ENCODE data around the gene DXO.
"Not testable (repeated sequence)": the region's sequence is repeated elsewhere in the genome, so short reads cannot be mapped to it uniquely, and the experiment has no call there.

DXO gene

GRCh38 chr6:31956796-31957195 is 15.1 kb downstream of the DXO start:
- no peak for DNase-seq

- no peak for DNase-seq
These were observed 17.4 kb downstream of the DXO start for GRCh38 chr6:31954511-31954910.

- no peak for DNase-seq
These were observed 19.0 kb downstream of the DXO start for GRCh38 chr6:31952890-31953289.

GRCh38 chr6:31952140-31952805 is 19.7 kb downstream of the DXO start:
- DNase-seq = peak in 1 of 6 experiments; percentile 21

GRCh38 chr6:31949926-31950548 is 21.9 kb downstream of the DXO start:
- no peak for DNase-seq

DNA sequence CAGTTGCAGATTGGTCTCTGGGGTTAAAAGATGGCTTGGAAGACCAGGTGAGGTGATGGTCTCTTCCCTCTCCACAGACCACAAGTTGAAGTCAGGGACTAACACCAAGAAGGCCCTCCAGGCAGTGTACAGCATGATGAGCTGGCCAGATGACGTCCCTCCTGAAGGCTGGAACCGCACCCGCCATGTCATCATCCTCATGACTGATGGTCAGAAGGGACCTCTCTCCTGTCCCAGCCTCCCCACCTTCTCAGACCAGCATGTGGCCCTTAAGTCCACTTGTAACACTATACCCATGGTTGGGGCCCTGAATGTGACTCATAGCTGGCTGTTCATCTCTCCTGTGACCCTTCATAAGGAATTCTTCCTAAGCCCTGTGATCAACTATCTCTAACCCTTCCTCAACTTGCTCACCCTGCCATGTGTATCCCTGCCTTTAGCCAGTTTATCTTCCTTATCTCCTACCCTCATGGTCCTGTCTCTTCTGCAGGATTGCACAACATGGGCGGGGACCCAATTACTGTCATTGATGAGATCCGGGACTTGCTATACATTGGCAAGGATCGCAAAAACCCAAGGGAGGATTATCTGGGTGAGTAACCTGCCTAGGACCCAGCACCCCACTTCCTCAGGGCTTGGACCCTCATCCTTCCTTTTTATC is 23.1 kb downstream of the DXO start:
- DNase-seq = no peak

GRCh38 chr6:31948306-31948705 is 23.6 kb downstream of the DXO start:
- DNase-seq = no peak

- no peak for DNase-seq
These were observed 24.1 kb downstream of the DXO start for GRCh38 chr6:31947864-31948263.

DNA sequence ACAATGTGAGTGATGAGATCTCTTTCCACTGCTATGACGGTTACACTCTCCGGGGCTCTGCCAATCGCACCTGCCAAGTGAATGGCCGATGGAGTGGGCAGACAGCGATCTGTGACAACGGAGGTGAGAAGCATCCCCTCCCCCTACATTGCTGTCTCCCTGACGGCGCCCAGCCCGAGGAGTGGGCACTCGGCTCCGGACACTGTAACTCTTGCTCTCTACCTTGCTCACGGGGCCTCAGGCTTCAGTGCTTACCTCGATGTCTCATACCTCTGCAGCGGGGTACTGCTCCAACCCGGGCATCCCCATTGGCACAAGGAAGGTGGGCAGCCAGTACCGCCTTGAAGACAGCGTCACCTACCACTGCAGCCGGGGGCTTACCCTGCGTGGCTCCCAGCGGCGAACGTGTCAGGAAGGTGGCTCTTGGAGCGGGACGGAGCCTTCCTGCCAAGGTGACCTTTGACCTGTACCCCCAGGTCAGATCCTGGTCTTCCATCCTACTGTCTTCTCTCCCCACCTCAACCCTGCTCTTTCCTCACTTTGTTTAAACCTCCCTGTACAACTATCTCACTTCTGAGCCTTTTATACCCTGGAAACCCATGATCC is 24.8 kb downstream of the DXO start:
- no peak for DNase-seq

GRCh38 chr6:31946370-31946885 is 25.5 kb downstream of the DXO start:
- DNase-seq = no peak

GRCh38 chr6:31945507-31946369 is 26.2 kb downstream of the DXO start, which contains the start of gene CFB:
TSS of gene CFB (plus strand) at chr6:31946095. CDS start at chr6:31946222, 127 bp downstream.
- DNase-seq = no peak

- no peak for DNase-seq
These were observed 26.8 kb downstream of the DXO start for GRCh38 chr6:31945154-31945506.

GRCh38 chr6:31943742-31944141 is 28.2 kb downstream of the DXO start:
- DNase-seq = no peak

DNA sequence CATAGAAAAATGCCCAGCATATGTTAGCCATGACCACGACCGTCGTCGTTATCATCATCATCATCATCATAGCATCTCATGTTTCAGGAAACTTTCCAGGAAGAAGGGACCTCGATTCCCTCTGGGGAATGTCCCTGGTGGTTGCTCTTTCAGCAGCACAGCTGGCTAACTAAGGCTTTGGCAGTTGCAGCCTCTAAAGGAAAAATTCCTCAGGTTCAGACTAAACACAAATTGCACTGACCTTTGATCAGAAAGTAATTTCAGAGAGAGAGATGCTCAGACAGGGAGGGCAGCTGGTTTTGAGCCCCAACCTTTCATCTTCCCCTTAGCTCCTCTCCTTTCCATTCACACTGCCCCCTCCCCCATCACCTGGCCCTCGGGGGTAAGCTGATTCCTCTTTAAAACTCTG is 31.7 kb downstream of the DXO start:
- no peak for DNase-seq

- no peak for DNase-seq
These were observed 36.1 kb downstream of the DXO start for GRCh38 chr6:31935823-31936222.

GRCh38 chr6:31935021-31935420 is 36.9 kb downstream of the DXO start:
- DNase-seq = no peak

GRCh38 chr6:31933537-31933936 is 38.4 kb downstream of the DXO start:
- DNase-seq = no peak

DNA sequence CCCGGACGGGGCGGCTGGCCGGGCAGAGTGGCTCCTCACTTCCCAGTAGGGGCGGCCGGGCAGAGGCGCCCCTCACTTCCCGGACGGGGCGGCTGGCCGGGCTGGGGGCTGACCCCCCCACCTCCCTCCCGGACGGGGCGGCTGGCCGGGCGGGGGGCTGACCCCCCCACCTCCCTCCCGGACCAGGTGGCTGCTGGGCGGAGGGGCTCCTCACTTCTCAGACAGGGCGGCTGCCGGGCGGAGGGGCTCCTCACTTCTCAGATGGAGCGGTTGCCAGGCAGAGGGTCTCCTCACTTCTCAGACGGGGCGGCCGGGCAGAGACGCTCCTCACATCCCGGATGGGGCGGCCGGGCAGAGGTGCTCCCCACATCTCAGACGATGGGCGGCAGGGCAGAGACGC is 39.8 kb downstream of the DXO start:
- DNase-seq = not testable (repeated sequence)

DNA sequence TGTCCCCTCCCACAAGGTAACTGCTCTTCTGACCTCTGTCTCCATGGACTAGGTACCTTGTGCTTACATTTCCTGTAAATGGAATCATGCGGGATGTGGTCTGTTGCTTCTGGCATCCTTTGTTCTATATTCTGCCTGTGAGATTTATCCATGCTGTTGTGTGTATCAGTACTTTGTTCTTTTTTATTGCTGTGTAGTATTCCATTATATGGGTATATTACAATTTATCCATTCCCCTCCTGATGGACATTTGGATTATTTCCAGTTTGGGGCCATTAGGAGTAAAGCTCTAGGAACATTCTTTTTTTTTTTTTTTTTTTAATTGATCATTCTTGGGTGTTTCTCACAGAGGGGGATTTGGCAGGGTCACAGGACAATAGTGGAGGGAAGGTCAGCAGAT is 41.0 kb downstream of the DXO start:
- no peak for DNase-seq

- no peak for DNase-seq
These were observed 43.3 kb downstream of the DXO start for GRCh38 chr6:31928672-31928939.

DNA sequence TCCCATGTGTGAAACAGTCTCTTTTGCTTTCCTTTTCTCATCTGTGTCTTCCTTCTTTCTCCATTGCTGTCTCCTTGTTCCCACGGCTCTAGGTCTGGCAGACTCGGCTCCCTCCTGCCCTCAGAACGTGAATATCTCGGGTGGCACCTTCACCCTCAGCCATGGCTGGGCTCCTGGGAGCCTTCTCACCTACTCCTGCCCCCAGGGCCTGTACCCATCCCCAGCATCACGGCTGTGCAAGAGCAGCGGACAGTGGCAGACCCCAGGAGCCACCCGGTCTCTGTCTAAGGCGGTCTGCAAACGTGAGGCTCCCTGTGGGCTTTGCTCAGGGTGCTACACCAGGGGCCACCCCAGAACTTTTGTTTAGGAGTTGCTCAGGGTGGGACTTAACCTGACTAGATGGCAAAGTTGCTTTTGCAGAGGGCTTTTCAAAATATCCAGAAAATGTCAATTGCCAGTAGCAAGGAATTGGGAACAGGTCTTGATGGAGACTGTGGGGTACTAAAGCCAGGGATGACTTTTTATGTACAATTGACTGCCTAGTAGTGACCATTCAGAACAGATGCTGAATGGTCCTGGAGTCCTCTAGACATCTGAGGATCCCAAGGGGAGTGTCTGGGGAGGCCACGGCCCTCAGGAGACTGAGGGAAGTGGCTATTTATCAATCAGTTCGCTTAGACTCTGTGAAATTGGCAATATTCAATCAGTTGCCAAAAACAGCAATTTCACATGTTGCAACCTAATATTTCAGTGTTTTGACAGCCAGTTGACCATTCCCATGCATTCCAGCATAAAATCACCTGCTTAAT is 43.9 kb downstream of the DXO start:
- DNase-seq = no peak

- DNase-seq = no peak
These were observed 44.6 kb downstream of the DXO start, which contains the start of gene C2 for GRCh38 chr6:31927242-31927862. TSS of gene C2 (plus strand) at chr6:31927717. CDS start at chr6:31927753, 36 bp downstream.

All from stimulated activated naive CD4-positive, alpha-beta T cell (primary cell).